ENCODE measurements around the gene SLC28A1.
"Not testable (repeated sequence)": the region's sequence is repeated elsewhere in the genome, so short reads cannot be mapped to it uniquely, and the experiment has no call there.

SLC28A1 gene

DNA sequence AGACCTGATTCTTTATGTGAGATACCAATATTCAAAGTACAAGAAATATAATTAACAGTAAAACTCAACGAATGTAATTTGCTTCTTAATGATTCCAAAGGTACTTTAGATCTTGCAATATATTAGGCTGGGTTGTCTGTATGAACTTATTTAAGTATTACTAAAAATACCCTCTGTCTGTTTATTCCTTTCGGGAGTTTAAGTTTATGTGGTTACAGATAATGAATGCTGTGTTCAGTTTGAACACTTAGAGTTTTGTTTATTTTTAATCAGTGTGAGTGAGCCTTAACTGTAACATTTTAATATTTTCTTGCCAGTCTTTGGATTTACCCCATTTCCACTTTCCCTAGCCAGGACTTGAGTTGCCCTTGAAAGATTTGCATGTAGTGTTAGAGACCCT is 100.7 kb downstream of the SLC28A1 start:
- DNase-seq (ENCODE audit: insufficient read length, low spot score): no peak
- no peak for FAIRE-seq
- TF ChIP-seq, protein P1, sequence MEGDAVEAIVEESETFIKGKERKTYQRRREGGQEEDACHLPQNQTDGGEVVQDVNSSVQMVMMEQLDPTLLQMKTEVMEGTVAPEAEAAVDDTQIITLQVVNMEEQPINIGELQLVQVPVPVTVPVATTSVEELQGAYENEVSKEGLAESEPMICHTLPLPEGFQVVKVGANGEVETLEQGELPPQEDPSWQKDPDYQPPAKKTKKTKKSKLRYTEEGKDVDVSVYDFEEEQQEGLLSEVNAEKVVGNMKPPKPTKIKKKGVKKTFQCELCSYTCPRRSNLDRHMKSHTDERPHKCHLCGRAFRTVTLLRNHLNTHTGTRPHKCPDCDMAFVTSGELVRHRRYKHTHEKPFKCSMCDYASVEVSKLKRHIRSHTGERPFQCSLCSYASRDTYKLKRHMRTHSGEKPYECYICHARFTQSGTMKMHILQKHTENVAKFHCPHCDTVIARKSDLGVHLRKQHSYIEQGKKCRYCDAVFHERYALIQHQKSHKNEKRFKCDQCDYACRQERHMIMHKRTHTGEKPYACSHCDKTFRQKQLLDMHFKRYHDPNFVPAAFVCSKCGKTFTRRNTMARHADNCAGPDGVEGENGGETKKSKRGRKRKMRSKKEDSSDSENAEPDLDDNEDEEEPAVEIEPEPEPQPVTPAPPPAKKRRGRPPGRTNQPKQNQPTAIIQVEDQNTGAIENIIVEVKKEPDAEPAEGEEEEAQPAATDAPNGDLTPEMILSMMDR (IDR thresholded peaks at IDR 0.05; ENCODE audit: insufficient read depth, missing control alignments): no peak

DNA sequence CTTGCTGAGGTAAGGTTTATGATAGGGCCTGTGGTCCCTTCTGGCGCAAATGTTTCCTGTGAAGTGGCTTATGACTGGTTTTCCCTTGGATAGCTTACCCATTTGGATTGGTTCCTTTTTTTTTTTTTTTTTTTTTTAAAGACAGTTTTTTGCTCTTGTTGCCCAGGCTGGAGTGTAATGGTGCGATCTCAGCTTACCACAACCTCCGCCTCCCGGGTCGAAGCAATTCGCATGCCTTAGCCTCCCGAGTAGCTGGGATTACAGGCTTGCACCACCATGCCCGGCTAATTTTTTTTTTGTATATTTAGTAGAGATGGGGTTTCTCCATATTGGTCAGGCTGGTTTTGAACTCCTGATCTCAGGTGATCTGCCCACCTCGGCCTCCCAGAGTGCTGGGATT is 102.9 kb downstream of the SLC28A1 start:
- FAIRE-seq; DNase-seq (ENCODE audit: insufficient read length, low spot score): not testable (repeated sequence)

DNA sequence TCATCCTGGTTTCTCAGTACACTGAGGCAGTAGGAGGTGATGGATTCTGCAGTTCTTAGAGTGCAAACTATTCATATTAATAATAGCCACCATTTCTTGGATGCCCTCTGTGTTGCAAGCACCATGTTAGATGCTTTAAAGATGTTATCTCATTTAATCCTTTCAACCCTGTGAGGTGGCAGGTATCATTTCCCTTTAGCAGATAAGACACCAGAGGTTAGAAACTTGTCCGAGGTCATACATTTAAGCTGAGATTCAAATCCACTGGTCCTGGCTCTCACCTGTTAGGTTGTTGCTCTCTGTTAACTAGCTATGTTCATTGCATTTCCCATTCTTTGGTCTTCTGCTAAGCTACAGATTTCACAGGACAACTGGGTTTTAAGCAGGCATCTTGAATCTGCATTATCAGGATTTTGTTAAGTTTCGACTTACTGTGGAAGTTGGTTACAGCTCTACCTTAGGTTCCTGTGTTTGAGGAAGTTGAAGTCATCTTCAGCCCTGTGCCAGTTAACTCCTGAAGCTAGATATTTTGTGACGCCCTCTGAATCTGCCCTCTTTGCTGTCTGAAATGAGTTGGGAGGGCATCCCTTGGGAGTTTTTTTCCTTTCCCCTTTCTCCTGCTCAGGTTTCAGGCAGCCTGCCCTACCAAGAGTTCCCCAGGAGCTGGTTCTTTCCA is 103.6 kb downstream of the SLC28A1 start:
- DNase-seq (ENCODE audit: insufficient read length, low spot score) (no peak), FAIRE-seq (no peak)
- TF ChIP-seq, protein P1 (IDR thresholded peaks at IDR 0.05; ENCODE audit: insufficient read depth, missing control alignments): no peak

DNA sequence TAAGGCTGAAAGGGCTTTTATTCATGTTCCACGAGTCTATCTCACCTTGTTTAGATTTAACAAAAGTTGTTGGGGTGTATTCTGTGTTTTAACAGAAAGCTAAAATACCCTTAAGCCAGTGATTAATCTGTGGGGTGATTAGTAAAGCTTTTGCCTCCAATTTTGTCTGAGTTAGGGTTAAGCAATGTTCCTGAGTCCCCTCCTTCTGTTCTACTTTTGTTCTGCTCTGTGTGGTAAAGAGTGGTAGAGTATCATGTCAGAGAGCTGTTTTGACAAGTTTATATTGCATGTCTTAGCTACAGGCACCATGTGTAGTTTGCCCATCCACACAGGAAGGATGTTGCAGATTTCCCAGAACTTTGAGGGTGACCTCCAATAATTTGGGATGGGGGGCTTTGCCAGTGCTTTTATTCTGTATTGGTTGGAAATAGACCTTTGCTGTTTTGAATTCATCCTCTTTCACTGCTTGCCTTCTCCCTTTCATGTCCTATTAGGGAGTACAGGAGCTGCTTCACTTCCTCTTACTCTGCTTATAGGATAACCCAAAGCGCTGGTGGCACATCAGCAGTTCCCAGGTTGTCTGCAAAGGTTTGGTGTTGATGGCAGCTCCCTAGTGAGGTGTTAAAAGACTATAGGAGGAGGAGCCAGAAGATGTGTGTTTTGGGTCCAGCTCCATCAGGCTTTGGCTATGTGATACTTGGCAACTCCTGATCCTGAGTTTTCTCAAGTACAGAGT is 104.6 kb downstream of the SLC28A1 start:
- DNase-seq (ENCODE audit: insufficient read length, low spot score) (no peak), FAIRE-seq (no peak)
- TF ChIP-seq, protein P1 (IDR thresholded peaks at IDR 0.05; ENCODE audit: insufficient read depth, missing control alignments): no peak

DNA sequence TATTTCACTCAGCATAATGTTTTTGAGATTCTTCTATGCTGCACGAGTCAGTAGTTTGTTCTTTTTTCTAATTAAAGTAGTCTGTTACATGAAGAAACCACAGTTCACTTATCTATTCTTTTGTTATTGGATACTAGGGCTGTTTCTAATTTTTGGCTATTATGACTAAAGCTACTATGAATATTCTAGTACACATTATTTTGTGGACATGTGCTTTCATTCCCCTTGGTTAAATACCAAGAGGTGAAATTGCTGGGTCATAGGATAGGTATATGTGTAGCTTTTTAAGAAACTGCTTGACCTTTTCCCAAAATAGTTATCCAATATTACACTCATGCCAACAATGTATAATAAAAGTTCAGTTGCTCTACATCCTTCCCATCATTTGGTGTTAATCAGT is 106.0 kb downstream of the SLC28A1 start:
- DNase-seq (ENCODE audit: insufficient read length, low spot score) (no peak), FAIRE-seq (no peak)
- TF ChIP-seq, protein P1 (IDR thresholded peaks at IDR 0.05; ENCODE audit: insufficient read depth, missing control alignments): no peak

DNA sequence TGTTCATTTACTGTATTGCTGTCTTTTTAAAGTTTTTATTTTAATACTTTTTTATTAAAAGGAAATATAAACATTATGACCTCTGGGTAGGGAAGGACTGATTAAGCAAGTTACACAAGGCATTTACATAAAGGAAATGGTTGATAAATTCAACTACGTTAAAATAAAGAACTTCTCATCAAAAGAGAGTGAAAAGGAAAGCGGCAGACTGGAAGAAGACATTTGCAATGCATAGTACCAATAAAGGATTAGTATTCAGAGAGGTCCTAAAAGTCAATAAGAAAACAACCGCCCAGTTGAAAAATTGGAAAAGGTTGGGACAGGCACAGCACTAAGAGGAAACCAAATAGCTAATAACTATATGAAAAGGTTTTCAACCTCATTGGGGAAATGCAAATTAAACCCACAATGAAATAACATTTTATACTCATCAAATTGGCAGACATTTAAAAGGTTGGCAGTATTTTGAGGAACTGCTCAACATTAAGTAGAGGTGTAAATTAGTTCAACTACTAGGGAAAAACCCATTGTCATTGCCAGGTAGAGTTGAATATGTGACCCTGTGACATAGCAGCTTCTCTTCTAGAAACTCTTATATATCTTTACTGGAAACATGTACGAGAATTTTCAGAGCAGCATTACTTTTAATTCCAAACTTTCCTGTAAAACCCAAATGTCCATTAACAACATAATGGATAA is 106.7 kb downstream of the SLC28A1 start:
- no peak for DNase-seq (ENCODE audit: insufficient read length, low spot score)
- TF ChIP-seq, protein P1 (IDR thresholded peaks at IDR 0.05; ENCODE audit: insufficient read depth, missing control alignments): no peak
- FAIRE-seq: no peak

DNA sequence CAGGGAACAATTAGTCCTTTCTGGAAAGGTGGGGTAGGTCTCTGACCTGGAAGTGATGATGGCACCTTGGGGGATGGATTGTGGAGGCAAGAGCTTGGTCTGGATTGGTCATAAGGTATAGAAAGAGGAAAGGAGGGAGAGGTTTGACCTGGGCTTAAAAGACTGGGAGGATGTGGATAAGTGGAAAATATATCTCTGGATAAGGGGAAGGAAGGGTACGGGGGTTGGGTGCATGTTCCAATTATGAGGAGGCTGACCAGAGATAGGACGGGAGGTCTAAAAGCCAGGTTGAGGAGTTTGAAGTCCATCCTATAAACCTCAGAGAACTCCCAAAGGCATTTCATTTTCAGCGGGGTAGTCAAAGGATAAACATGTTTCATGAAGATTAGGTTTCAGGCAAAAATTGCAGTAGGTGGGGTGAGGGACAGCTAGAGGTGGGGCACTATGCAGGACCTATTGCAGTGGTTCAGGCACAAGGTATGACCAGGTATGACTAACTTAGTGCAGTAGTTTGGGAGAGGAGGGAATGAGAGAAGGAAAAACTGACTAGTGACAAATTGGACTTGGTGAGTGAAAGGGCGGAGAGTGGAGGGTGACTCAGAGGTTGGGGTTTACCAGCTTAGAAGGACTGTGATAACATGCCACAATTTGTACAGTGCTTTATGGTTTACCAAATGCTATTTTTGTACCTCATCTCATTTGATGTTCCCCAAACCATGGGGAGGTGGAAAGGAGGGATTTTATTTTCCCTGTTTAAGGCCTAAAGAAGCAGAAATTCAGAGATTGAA is 107.9 kb downstream of the SLC28A1 start:
- FAIRE-seq (no peak), DNase-seq (ENCODE audit: insufficient read length, low spot score) (no peak)
- TF ChIP-seq, protein P1 (IDR thresholded peaks at IDR 0.05; ENCODE audit: insufficient read depth, missing control alignments): no peak
